OCI-LY3 (cell line): Measurements from ENCODE around the gene PPIP5K1.

Experiments
- H2AFZ ChIP-seq: fragments of 200-600, 300-600 bp; shearing (Covaris generic); 2 replicates; pipeline ENCODE4 v1.6.0; 2014; ENCODE audit warnings: antibody characterized with exemption, low read depth, low read length
- H3K27ac ChIP-seq: fragments of 200-600, 300-600 bp; sonication (generic); 2 replicates; pipeline ENCODE4 v1.5.1; 2014; ENCODE audit warnings: mild to moderate bottlenecking, low read length, moderate library complexity, mixed read lengths
- H3K27me3 ChIP-seq: fragments of 200-600, 300-600 bp; sonication (generic); 2 replicates; pipeline ENCODE4 v1.6.1; 2014; ENCODE audit warnings: low read depth, low read length, mixed read lengths
- H3K36me3 ChIP-seq: fragments of 200-600, 300-600 bp; sonication (generic); replicated peaks from 2 replicates; pipeline ENCODE3; 2014; ENCODE audit warnings: low read depth, low read length, mixed read lengths
- H3K4me1 ChIP-seq: fragments of 300-600, 200-600 bp; sonication (generic); 2 replicates; pipeline ENCODE4 v1.6.1; 2014; ENCODE audit warnings: low read length, mixed read lengths
- H3K4me2 ChIP-seq: fragments of 200-600, 300-600 bp; sonication (generic); 2 replicates; pipeline ENCODE4 v1.6.1; 2014; ENCODE audit warnings: low read length, mixed read lengths
- H3K4me3 ChIP-seq: fragments of 300-600, 200-600 bp; sonication (generic); 2 replicates; pipeline ENCODE4 v1.5.1; 2014; ENCODE audit warnings: antibody characterized with exemption, mild to moderate bottlenecking, low read length, moderate library complexity
- H3K79me2 ChIP-seq: fragments of 300-600, 200-600 bp; shearing (Covaris generic); 2 replicates; pipeline ENCODE4 v1.6.1; 2014; ENCODE audit warnings: mild to moderate bottlenecking, low read length, mixed read lengths
- H3K9ac ChIP-seq: fragments of 300-600, 200-600 bp; shearing (Covaris generic); 2 replicates; pipeline ENCODE4 v1.6.0; 2014; ENCODE audit warnings: mild to moderate bottlenecking, low read length, moderate library complexity
- H3K9me3 ChIP-seq: fragments of 200-600, 300-600 bp; shearing (Covaris generic); 2 replicates; pipeline ENCODE4 v1.6.1; 2014; ENCODE audit warnings: low read length, mixed read lengths; ENCODE audit not compliant: insufficient read depth
- H4K20me1 ChIP-seq: fragments of 200-600, 300-600 bp; sonication (generic); 2 replicates; pipeline ENCODE4 v1.6.1; 2016; ENCODE audit warnings: low read length, mixed read lengths; ENCODE audit not compliant: insufficient read depth
- EZH2phosphoT487 ChIP-seq: fragments of 200-600 bp; shearing (Covaris generic); IDR thresholded peaks from 2 replicates; pipeline ENCODE4 v1.6.1; 2018; ENCODE audit warnings: antibody characterized with exemption, mixed run types, low read depth
- TF ChIP-seq, protein P1 (sequence below): fragments of 200-600, 300-600 bp; sonication (generic); IDR thresholded peaks from 2 replicates; pipeline ENCODE4 v1.5.1; 2014; ENCODE audit warnings: antibody characterized with exemption, low read length, low read depth

PPIP5K1 gene

GRCh38 chr15:43523646-43524045 is 66.4 kb downstream of the PPIP5K1 start:
- no peak overlapping the region for H2AFZ ChIP-seq
- no peak overlapping the region for H3K27ac ChIP-seq
- no peaks in the 10 kb centered on the region for H3K79me2 ChIP-seq
- H3K9ac ChIP-seq, result no peak overlapping the region
- H3K9me3 ChIP-seq, result no peaks in the 10 kb centered on the region
- no peaks in the 10 kb centered on the region for H4K20me1 ChIP-seq
- TF ChIP-seq, protein P1, sequence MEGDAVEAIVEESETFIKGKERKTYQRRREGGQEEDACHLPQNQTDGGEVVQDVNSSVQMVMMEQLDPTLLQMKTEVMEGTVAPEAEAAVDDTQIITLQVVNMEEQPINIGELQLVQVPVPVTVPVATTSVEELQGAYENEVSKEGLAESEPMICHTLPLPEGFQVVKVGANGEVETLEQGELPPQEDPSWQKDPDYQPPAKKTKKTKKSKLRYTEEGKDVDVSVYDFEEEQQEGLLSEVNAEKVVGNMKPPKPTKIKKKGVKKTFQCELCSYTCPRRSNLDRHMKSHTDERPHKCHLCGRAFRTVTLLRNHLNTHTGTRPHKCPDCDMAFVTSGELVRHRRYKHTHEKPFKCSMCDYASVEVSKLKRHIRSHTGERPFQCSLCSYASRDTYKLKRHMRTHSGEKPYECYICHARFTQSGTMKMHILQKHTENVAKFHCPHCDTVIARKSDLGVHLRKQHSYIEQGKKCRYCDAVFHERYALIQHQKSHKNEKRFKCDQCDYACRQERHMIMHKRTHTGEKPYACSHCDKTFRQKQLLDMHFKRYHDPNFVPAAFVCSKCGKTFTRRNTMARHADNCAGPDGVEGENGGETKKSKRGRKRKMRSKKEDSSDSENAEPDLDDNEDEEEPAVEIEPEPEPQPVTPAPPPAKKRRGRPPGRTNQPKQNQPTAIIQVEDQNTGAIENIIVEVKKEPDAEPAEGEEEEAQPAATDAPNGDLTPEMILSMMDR, result no peak
- TF ChIP-seq EZH2phosphoT487, result no peak
- H3K4me1 ChIP-seq, result peaks cover 11% of the 10 kb centered on the region; the same call in 1 of the 2 replicates
- H3K27me3 ChIP-seq, result no peaks in the 10 kb centered on the region
- H3K36me3 ChIP-seq, result no peaks in the 10 kb centered on the region
- H3K4me3 ChIP-seq, result no peak overlapping the region
- no peak overlapping the region for H3K4me2 ChIP-seq

DNA sequence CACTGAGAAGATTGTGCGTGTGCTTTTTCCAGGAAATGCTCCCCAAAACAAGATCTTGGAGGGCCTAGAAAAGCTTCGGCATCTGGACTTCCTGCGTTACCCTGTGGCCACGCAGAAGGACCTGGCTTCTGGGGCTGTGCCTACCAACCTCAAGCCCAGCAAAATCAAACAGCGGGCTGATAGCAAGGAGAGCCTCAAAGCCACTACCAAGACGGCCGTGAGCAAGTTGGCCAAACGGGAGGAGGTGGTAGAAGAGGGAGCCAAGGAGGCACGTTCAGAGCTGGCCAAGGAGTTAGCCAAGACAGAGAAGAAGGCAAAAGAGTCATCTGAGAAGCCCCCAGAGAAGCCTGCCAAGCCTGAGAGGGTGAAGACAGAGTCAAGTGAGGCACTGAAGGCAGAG is 67.8 kb downstream of the PPIP5K1 start:
- no peak overlapping the region for H3K27ac ChIP-seq
- no peaks in the 10 kb centered on the region for H3K9me3 ChIP-seq
- no peak overlapping the region for H3K4me3 ChIP-seq
- no peak overlapping the region for H3K9ac ChIP-seq
- H3K27me3 ChIP-seq, result 0 out of 2 replicates have a peak, but pooled peaks cover under 1% of the 10 kb centered on the region
- H2AFZ ChIP-seq, result no peak overlapping the region
- H3K4me1 ChIP-seq, result peaks cover 22% of the 10 kb centered on the region; the same call in 1 of the 2 replicates
- TF ChIP-seq, protein P1, result no peak
- TF ChIP-seq EZH2phosphoT487, result no peak
- no peaks in the 10 kb centered on the region for H3K36me3 ChIP-seq
- no peaks in the 10 kb centered on the region for H3K79me2 ChIP-seq
- H3K4me2 ChIP-seq, result no peak overlapping the region
- no peaks in the 10 kb centered on the region for H4K20me1 ChIP-seq

DNA sequence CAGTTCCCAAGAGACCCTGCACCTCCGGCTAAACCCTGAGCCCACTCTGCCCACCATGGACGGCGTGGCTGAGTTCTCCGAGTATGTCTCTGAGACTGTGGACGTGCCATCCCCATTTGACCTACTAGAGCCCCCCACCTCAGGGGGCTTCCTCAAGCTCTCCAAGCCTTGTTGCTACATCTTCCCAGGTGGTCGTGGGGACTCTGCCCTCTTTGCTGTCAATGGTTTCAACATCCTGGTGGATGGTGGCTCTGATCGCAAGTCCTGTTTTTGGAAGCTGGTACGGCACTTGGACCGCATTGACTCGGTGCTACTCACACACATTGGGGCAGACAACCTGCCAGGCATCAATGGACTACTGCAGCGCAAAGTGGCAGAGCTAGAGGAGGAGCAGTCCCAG is 68.6 kb downstream of the PPIP5K1 start:
- no peaks in the 10 kb centered on the region for H3K36me3 ChIP-seq
- TF ChIP-seq, protein P1, result no peak
- no peak for TF ChIP-seq EZH2phosphoT487
- H3K79me2 ChIP-seq, result no peaks in the 10 kb centered on the region
- no peak overlapping the region for H3K27ac ChIP-seq
- H3K9me3 ChIP-seq, result no peaks in the 10 kb centered on the region
- peaks cover 30% of the 10 kb centered on the region; the same call in 1 of the 2 replicates for H3K4me1 ChIP-seq
- no peak overlapping the region for H3K4me2 ChIP-seq
- H3K4me3 ChIP-seq, result no peak overlapping the region
- no peak overlapping the region for H2AFZ ChIP-seq
- peaks cover 7% of the 10 kb centered on the region; the same call in 1 of the 2 replicates for H3K27me3 ChIP-seq
- H3K9ac ChIP-seq, result no peak overlapping the region
- no peaks in the 10 kb centered on the region for H4K20me1 ChIP-seq

DNA sequence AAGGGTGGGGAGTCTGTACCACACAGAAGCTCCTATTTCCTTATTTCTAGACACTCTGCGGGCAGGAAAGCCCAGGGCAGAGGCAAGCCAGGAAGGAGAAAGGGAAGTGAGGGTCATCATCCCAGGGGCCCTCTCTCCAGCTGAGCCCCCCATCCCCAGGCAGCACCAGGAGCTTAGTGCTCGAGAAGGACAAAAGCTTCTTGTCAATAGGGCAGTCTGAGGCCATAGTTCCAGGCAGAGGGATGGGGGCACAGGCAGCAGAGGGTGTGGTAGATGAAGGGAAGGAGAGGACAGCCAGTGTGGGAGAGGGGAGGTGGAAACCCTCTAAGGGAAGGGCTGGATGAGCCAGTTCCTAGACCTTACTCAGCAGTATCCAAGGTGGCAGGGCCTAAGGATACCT is 69.9 kb downstream of the PPIP5K1 start:
- no peaks in the 10 kb centered on the region for H3K79me2 ChIP-seq
- no peaks in the 10 kb centered on the region for H3K36me3 ChIP-seq
- no peaks in the 10 kb centered on the region for H3K9me3 ChIP-seq
- no peaks in the 10 kb centered on the region for H4K20me1 ChIP-seq
- H2AFZ ChIP-seq, result no peak overlapping the region
- H3K27ac ChIP-seq, result no peak overlapping the region
- TF ChIP-seq, protein P1, result no peak
- TF ChIP-seq EZH2phosphoT487, result no peak
- peaks cover 10% of the 10 kb centered on the region for H3K27me3 ChIP-seq
- H3K4me1 ChIP-seq, result peaks cover 36% of the 10 kb centered on the region
- H3K9ac ChIP-seq, result no peak overlapping the region
- no peak overlapping the region for H3K4me2 ChIP-seq
- H3K4me3 ChIP-seq, result no peak overlapping the region
